ENCODE data around the gene RALA.

The RALA gene

DNA sequence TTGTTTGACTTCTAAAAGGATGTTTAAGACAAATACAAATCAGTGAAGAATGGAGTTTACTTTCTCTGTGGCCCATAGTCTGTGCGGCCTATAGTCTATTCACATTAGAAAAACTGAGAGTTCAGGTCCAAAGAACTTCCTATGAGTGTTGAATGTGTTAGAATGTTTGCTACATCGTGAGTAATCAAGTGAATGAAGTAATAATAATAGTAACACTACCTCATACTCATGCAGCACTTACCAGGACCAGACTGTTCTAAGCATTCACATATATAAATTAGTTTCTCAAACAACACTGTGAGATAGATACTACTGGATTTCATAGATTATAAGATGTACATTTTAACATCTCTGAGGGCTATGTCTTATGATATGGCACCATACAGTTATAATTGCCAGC lies 70.4 kb downstream of the RALA start:
- peaks cover 66% of the 10 kb centered on the region for H3K36me3 ChIP-seq (ENCODE audit: insufficient read depth, low read depth, low read length)
- H3K9me3 ChIP-seq (ENCODE audit: insufficient read depth, low read depth, low read length): no peaks in the 10 kb centered on the region
- H3K9ac ChIP-seq (ENCODE audit: low read depth, low read length): no peak overlapping the region
- H3K4me1 ChIP-seq (ENCODE audit: insufficient read depth, low read length): no peaks in the 10 kb centered on the region
- no peak overlapping the region for H3K4me3 ChIP-seq (ENCODE audit: low read length)
- H3K27me3 ChIP-seq (ENCODE audit: insufficient read depth, low read length): no peaks in the 10 kb centered on the region
- H3K27ac ChIP-seq (ENCODE audit: low read length): no peak overlapping the region

- Histone ChIP-seq H3K4me3 (ENCODE audit: low read length) (no peak overlapping the region), H3K9ac (ENCODE audit: low read depth, low read length) (no peak overlapping the region), H3K27me3 (ENCODE audit: insufficient read depth, low read length) (no peaks in the 10 kb centered on the region), H3K36me3 (ENCODE audit: insufficient read depth, low read depth, low read length) (peaks cover 73% of the 10 kb centered on the region), H3K27ac (ENCODE audit: low read length) (no peak overlapping the region), H3K9me3 (ENCODE audit: insufficient read depth, low read depth, low read length) (no peaks in the 10 kb centered on the region), H3K4me1 (ENCODE audit: insufficient read depth, low read length) (no peaks in the 10 kb centered on the region)
These were observed 72.6 kb downstream of the RALA start for GRCh38 chr7:39695852-39696586.

DNA sequence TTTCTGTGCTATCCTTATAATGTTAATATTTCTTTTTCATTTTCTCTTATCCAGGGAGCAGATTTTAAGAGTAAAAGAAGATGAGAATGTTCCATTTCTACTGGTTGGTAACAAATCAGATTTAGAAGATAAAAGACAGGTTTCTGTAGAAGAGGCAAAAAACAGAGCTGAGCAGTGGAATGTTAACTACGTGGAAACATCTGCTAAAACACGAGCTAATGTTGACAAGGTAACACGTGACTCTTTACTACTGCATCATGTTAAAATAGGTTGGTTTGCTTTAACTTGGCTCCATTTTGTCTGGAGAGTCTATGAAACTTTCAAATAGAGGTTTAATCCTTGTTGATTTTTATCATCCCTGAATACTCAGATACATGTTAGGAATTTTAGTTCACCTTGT lies 73.3 kb downstream of the RALA start:
- Histone ChIP-seq H3K4me3 (ENCODE audit: low read length) (no peak overlapping the region), H3K27me3 (ENCODE audit: insufficient read depth, low read length) (no peaks in the 10 kb centered on the region), H3K27ac (ENCODE audit: low read length) (no peak overlapping the region), H3K9ac (ENCODE audit: low read depth, low read length) (no peak overlapping the region), H3K9me3 (ENCODE audit: insufficient read depth, low read depth, low read length) (no peaks in the 10 kb centered on the region), H3K36me3 (ENCODE audit: insufficient read depth, low read depth, low read length) (peaks cover 71% of the 10 kb centered on the region), H3K4me1 (ENCODE audit: insufficient read depth, low read length) (no peaks in the 10 kb centered on the region)

- Histone ChIP-seq H3K27ac (ENCODE audit: low read length) (no peak overlapping the region), H3K4me1 (ENCODE audit: insufficient read depth, low read length) (no peaks in the 10 kb centered on the region), H3K9ac (ENCODE audit: low read depth, low read length) (no peak overlapping the region), H3K27me3 (ENCODE audit: insufficient read depth, low read length) (no peaks in the 10 kb centered on the region), H3K36me3 (ENCODE audit: insufficient read depth, low read depth, low read length) (peaks cover 63% of the 10 kb centered on the region), H3K4me3 (ENCODE audit: low read length) (no peak overlapping the region), H3K9me3 (ENCODE audit: insufficient read depth, low read depth, low read length) (no peaks in the 10 kb centered on the region)
These were observed 74.1 kb downstream of the RALA start for GRCh38 chr7:39697483-39697882.

DNA sequence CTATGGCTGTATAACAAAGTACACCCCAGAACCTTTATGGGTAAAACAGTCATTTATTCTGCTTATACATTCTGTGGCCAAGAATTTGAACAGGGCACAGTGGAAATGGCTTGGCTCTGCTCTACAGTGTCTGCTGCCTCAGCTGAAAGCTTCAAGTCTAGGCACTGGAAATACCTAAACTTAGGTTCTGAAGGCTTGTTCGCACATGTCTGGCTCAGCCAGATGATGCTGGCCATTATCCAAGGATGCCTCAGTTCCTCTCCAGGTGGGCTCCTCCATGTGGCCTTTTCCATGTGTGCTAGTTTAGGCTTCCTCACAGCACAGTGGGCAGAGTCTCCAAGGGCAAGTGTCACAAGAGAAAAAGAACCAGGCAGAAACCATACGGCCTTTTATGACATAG lies 76.8 kb downstream of the RALA start:
- Histone ChIP-seq H3K4me3 (ENCODE audit: low read length) (no peak overlapping the region), H3K36me3 (ENCODE audit: insufficient read depth, low read depth, low read length) (peaks cover 62% of the 10 kb centered on the region), H3K27ac (ENCODE audit: low read length) (no peak overlapping the region), H3K4me1 (ENCODE audit: insufficient read depth, low read length) (no peaks in the 10 kb centered on the region), H3K27me3 (ENCODE audit: insufficient read depth, low read length) (no peaks in the 10 kb centered on the region), H3K9ac (ENCODE audit: low read depth, low read length) (no peak overlapping the region), H3K9me3 (ENCODE audit: insufficient read depth, low read depth, low read length) (no peaks in the 10 kb centered on the region)

- H3K4me3 ChIP-seq (ENCODE audit: low read length): no peak overlapping the region
- H3K9ac ChIP-seq (ENCODE audit: low read depth, low read length): no peak overlapping the region
- no peaks in the 10 kb centered on the region for H3K27me3 ChIP-seq (ENCODE audit: insufficient read depth, low read length)
- no peaks in the 10 kb centered on the region for H3K9me3 ChIP-seq (ENCODE audit: insufficient read depth, low read depth, low read length)
- H3K27ac ChIP-seq (ENCODE audit: low read length): no peak overlapping the region
- peaks cover 54% of the 10 kb centered on the region for H3K36me3 ChIP-seq (ENCODE audit: insufficient read depth, low read depth, low read length)
- H3K4me1 ChIP-seq (ENCODE audit: insufficient read depth, low read length): no peaks in the 10 kb centered on the region
These were observed 77.6 kb downstream of the RALA start for GRCh38 chr7:39700932-39701331.

DNA sequence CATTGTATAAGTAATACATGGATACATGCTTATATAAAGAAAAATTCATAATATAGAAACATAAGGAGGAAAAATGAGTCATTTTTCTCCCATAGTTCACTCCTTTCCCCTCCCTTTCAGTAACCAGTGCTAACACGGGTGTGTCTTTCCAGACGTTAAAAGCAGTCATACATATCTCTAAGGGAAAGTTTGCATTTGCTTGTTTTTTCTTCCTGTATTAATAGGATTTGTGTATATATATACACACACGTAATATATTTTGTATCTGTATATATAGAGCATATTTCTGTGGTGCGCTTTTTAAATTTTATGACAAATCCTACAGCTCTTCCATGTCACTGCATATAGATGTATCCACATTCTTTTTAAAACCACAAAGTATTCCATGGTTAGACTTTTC lies 78.8 kb downstream of the RALA start:
- Histone ChIP-seq H3K27me3 (ENCODE audit: insufficient read depth, low read length) (no peaks in the 10 kb centered on the region), H3K9ac (ENCODE audit: low read depth, low read length) (no peak overlapping the region), H3K4me1 (ENCODE audit: insufficient read depth, low read length) (no peaks in the 10 kb centered on the region), H3K27ac (ENCODE audit: low read length) (no peak overlapping the region), H3K9me3 (ENCODE audit: insufficient read depth, low read depth, low read length) (no peaks in the 10 kb centered on the region), H3K4me3 (ENCODE audit: low read length) (no peak overlapping the region), H3K36me3 (ENCODE audit: insufficient read depth, low read depth, low read length) (peaks cover 52% of the 10 kb centered on the region)

GRCh38 chr7:39703144-39703543 lies 79.8 kb downstream of the RALA start:
- Histone ChIP-seq H3K9me3 (ENCODE audit: insufficient read depth, low read depth, low read length) (no peaks in the 10 kb centered on the region), H3K9ac (ENCODE audit: low read depth, low read length) (no peak overlapping the region), H3K27ac (ENCODE audit: low read length) (no peak overlapping the region), H3K27me3 (ENCODE audit: insufficient read depth, low read length) (no peaks in the 10 kb centered on the region), H3K4me1 (ENCODE audit: insufficient read depth, low read length) (no peaks in the 10 kb centered on the region), H3K36me3 (ENCODE audit: insufficient read depth, low read depth, low read length) (peaks cover 43% of the 10 kb centered on the region), H3K4me3 (ENCODE audit: low read length) (no peak overlapping the region)

- peaks cover 9% of the 10 kb centered on the region for H3K9me3 ChIP-seq (ENCODE audit: insufficient read depth, low read depth, low read length)
- H3K27ac ChIP-seq (ENCODE audit: low read length): no peak overlapping the region
- 0 out of 2 replicates have a peak, but pooled peaks cover 11% of the 10 kb centered on the region for H3K36me3 ChIP-seq (ENCODE audit: insufficient read depth, low read depth, low read length)
- no peaks in the 10 kb centered on the region for H3K27me3 ChIP-seq (ENCODE audit: insufficient read depth, low read length)
- no peak overlapping the region for H3K4me3 ChIP-seq (ENCODE audit: low read length)
- no peak overlapping the region for H3K9ac ChIP-seq (ENCODE audit: low read depth, low read length)
- H3K4me1 ChIP-seq (ENCODE audit: insufficient read depth, low read length): no peaks in the 10 kb centered on the region
These were observed 85.7 kb downstream of the RALA start for GRCh38 chr7:39709029-39709428.

- 0 out of 2 replicates have a peak, but pooled peaks cover 11% of the 10 kb centered on the region for H3K36me3 ChIP-seq (ENCODE audit: insufficient read depth, low read depth, low read length)
- H3K9ac ChIP-seq (ENCODE audit: low read depth, low read length): no peak overlapping the region
- H3K4me1 ChIP-seq (ENCODE audit: insufficient read depth, low read length): no peaks in the 10 kb centered on the region
- no peaks in the 10 kb centered on the region for H3K27me3 ChIP-seq (ENCODE audit: insufficient read depth, low read length)
- H3K9me3 ChIP-seq (ENCODE audit: insufficient read depth, low read depth, low read length): peaks cover 17% of the 10 kb centered on the region
- no peak overlapping the region for H3K4me3 ChIP-seq (ENCODE audit: low read length)
- peak overlapping the region; percentile 29 for H3K27ac ChIP-seq (ENCODE audit: low read length)
These were observed 86.5 kb downstream of the RALA start for GRCh38 chr7:39709768-39710311.

DNA sequence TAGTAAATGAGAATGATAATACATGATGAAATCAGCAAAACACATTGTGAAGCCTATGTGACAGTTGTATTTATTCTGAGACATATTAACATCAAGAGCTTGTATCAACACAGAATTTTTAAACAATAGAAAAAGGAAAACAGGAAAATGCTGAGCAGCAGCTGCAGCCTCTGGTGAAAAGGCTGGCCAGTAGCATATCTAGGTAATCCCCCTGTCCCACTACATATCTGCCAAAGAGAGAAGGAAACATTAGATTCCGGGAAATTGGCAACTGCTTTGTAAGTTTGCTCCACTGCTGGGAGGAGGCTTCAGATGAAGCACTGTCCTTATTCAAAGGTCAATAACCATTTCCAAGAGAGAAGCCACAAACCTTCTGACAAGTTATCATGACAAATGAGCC lies 89.4 kb downstream of the RALA start:
- H3K9ac ChIP-seq (ENCODE audit: low read depth, low read length): no peak overlapping the region
- H3K27me3 ChIP-seq (ENCODE audit: insufficient read depth, low read length): no peaks in the 10 kb centered on the region
- H3K4me3 ChIP-seq (ENCODE audit: low read length): no peak overlapping the region
- peaks cover 31% of the 10 kb centered on the region for H3K9me3 ChIP-seq (ENCODE audit: insufficient read depth, low read depth, low read length)
- no peaks in the 10 kb centered on the region for H3K36me3 ChIP-seq (ENCODE audit: insufficient read depth, low read depth, low read length)
- H3K4me1 ChIP-seq (ENCODE audit: insufficient read depth, low read length): no peaks in the 10 kb centered on the region
- H3K27ac ChIP-seq (ENCODE audit: low read length): no peak overlapping the region

DNA sequence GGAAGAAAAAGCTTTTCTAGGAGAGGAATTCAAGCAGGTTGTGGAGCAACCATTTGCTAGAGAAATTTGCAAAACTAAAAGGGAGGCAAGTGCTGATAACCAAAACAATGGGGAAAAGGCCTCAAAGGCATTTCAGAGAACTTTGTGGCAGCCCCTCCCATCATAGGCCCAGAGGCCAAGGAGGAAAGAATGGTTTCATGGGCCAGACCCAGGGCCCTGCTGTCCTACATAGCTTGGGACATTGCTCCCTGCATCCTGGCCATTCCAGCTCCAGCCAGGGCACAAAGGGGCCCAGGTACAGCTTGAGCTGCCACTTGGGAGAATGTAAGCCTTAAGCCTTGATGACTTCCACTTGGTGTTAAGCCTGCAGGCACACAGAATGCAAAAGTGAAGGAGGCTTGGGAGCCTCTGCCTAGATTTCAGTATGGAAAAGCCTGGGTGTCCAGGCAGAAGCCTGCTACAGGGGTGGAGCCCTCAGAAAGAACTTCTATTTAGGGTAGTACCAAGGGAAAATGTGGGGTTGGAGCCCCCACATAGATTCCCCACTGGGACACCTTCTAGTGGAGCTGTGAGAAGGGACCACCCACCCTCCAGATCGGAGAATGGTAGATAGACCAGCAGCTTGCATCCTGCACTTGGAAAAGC lies 91.2 kb downstream of the RALA start:
- H3K27ac ChIP-seq (ENCODE audit: low read length): no peak overlapping the region
- H3K36me3 ChIP-seq (ENCODE audit: insufficient read depth, low read depth, low read length): no peaks in the 10 kb centered on the region
- H3K9me3 ChIP-seq (ENCODE audit: insufficient read depth, low read depth, low read length): peaks cover 31% of the 10 kb centered on the region
- no peaks in the 10 kb centered on the region for H3K27me3 ChIP-seq (ENCODE audit: insufficient read depth, low read length)
- no peak overlapping the region for H3K4me3 ChIP-seq (ENCODE audit: low read length)
- H3K9ac ChIP-seq (ENCODE audit: low read depth, low read length): no peak overlapping the region
- peaks cover 3% of the 10 kb centered on the region; the same call in 1 of the 2 replicates for H3K4me1 ChIP-seq (ENCODE audit: insufficient read depth, low read length)

Data from iPS-20b (cell line).